ENCODE measurements around the gene SSBP2.

DNA sequence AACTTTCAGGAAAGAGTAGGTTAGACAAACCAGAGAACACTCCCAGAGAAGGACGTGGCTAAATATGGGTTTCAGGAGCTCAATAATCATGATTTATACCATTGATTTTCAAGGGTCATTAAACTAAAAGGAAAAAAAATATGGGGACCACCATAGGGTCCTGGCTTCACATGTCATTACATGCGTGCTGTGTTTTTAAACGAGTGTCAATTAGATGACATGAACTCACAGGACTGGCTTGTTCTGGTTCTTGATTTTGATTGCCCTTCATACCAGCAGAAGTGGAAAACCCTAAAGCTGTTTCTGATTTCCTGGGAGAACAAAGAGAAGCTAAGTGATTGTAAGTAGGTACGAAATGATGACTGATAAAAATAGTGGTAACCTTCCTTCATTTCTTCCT lies 362.7 kb downstream of the SSBP2 start:
- TF ChIP-seq POLR2A (IDR thresholded peaks at IDR 0.05; ENCODE audit: extremely low read depth, insufficient read length) (no peak), MYC (IDR thresholded peaks at IDR 0.05; ENCODE audit: low read depth, low read length) (no peak)
- TF ChIP-seq, protein P1, sequence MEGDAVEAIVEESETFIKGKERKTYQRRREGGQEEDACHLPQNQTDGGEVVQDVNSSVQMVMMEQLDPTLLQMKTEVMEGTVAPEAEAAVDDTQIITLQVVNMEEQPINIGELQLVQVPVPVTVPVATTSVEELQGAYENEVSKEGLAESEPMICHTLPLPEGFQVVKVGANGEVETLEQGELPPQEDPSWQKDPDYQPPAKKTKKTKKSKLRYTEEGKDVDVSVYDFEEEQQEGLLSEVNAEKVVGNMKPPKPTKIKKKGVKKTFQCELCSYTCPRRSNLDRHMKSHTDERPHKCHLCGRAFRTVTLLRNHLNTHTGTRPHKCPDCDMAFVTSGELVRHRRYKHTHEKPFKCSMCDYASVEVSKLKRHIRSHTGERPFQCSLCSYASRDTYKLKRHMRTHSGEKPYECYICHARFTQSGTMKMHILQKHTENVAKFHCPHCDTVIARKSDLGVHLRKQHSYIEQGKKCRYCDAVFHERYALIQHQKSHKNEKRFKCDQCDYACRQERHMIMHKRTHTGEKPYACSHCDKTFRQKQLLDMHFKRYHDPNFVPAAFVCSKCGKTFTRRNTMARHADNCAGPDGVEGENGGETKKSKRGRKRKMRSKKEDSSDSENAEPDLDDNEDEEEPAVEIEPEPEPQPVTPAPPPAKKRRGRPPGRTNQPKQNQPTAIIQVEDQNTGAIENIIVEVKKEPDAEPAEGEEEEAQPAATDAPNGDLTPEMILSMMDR (IDR thresholded peaks at IDR 0.05; ENCODE audit: low read depth, low read length): no peak
- TF ChIP-seq, protein P2, sequence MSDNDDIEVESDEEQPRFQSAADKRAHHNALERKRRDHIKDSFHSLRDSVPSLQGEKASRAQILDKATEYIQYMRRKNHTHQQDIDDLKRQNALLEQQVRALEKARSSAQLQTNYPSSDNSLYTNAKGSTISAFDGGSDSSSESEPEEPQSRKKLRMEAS (IDR thresholded peaks at IDR 0.05; ENCODE audit: low read depth, low read length): no peak
